ENCODE measurements around the gene NEU4. TPM values are rescaled to one million over a fixed set of nuclear protein-coding genes. Genes with fewer than 3 reads are reported as not detected.

NEU4 gene
- total RNA-seq, 4 donors from 2014 or later = 0.15 TPM; not detected in 3

- intact Hi-C loops (cut with DNase I; ENCODE audit: low total_unique reads) = no loop called here
- 83 to 88% methylated on average over 22 to 26 of the region's 27 CpGs for WGBS, 2 donors
- DNase-seq (ENCODE audit: low spot score in 2 of 2) = peak in 1 of 2 donors; percentile 78
- no peak overlapping the region for H3K4me3 ChIP-seq (ENCODE audit: low read depth, poor library complexity, severe bottlenecking)
- TF ChIP-seq POLR2A (IDR thresholded peaks at IDR 0.05) (no peak), CTCF (IDR thresholded peaks at IDR 0.05) (no peak)
Measured at GRCh38 chr2:241764275-241765241, 44.4 kb upstream of the NEU4 start.

- no peak overlapping the region for H3K4me3 ChIP-seq (ENCODE audit: low read depth, poor library complexity, severe bottlenecking)
- 93% methylated on average over 27 to 29 of the region's 37 CpGs for WGBS, 2 donors
- peak in 1 of 2 donors; percentile 81 for DNase-seq (ENCODE audit: low spot score in 2 of 2)
- intact Hi-C loops (cut with DNase I; ENCODE audit: low total_unique reads) = no loop called here
- no peak for TF ChIP-seq CTCF (IDR thresholded peaks at IDR 0.05)
- TF ChIP-seq POLR2A (IDR thresholded peaks at IDR 0.05) = no peak
Measured at GRCh38 chr2:241767464-241768250, 41.3 kb upstream of the NEU4 start.

GRCh38 chr2:241768251-241768711 lies 40.7 kb upstream of the NEU4 start:
- peak in 1 of 2 donors; percentile 73 for DNase-seq (ENCODE audit: low spot score in 2 of 2)
- intact Hi-C loops (cut with DNase I; ENCODE audit: low total_unique reads) = no loop called here
- H3K4me3 ChIP-seq (ENCODE audit: low read depth, poor library complexity, severe bottlenecking) = no peak overlapping the region
- TF ChIP-seq POLR2A (IDR thresholded peaks at IDR 0.05) = no peak
- TF ChIP-seq CTCF (IDR thresholded peaks at IDR 0.05) = no peak
- WGBS, 2 donors = 84 to 86% methylated on average over 18 to 21 of the region's 29 CpGs

DNA sequence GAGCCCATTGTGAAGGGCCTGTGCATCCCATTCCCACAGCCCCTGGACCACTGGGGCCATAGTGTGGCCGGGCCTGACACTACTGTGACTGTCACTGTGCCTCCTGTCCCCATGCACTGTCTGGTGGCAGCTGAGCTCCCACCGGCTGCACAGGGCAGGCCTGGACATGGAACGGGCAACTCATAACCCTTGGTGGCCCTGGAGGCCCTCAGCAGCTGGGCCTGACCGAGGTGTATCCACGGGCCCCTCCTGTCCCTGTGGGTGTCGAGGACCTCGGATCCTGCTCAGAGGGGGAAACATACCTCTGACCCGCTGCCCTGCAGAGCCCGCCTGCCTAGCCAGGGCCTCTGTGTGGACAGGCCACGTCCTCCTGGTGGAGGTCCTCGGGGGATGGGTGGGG lies 40.1 kb upstream of the NEU4 start:
- peak in 1 of 2 donors; percentile 74 for DNase-seq (ENCODE audit: low spot score in 2 of 2)
- no peak overlapping the region for H3K4me3 ChIP-seq (ENCODE audit: low read depth, poor library complexity, severe bottlenecking)
- WGBS, 2 donors = 91 to 92% methylated on average over 8 to 9 of the region's 11 CpGs
- intact Hi-C loops (cut with DNase I; ENCODE audit: low total_unique reads) = no loop called here
- TF ChIP-seq POLR2A (IDR thresholded peaks at IDR 0.05) = no peak
- no peak for TF ChIP-seq CTCF (IDR thresholded peaks at IDR 0.05)

GRCh38 chr2:241769819-241770184 lies 39.2 kb upstream of the NEU4 start:
- TF ChIP-seq POLR2A (IDR thresholded peaks at IDR 0.05) (no peak), CTCF (IDR thresholded peaks at IDR 0.05) (no peak)
- DNase-seq (ENCODE audit: low spot score in 2 of 2) = peak in 1 of 2 donors; percentile 80
- no peak overlapping the region for H3K4me3 ChIP-seq (ENCODE audit: low read depth, poor library complexity, severe bottlenecking)
- WGBS, 2 donors = 96 to 99% methylated on average over 4 to 12 of the region's 13 CpGs
- intact Hi-C loops (cut with DNase I; ENCODE audit: low total_unique reads) = no loop called here
